Measurements from ENCODE around the gene RAB30. TPM values are rescaled to one million over a fixed set of nuclear protein-coding genes. Genes with fewer than 3 reads are reported as not detected.

The RAB30 gene
- total RNA-seq, 2 donors from 2014 or later = 12.1 to 19.0 TPM

DNA sequence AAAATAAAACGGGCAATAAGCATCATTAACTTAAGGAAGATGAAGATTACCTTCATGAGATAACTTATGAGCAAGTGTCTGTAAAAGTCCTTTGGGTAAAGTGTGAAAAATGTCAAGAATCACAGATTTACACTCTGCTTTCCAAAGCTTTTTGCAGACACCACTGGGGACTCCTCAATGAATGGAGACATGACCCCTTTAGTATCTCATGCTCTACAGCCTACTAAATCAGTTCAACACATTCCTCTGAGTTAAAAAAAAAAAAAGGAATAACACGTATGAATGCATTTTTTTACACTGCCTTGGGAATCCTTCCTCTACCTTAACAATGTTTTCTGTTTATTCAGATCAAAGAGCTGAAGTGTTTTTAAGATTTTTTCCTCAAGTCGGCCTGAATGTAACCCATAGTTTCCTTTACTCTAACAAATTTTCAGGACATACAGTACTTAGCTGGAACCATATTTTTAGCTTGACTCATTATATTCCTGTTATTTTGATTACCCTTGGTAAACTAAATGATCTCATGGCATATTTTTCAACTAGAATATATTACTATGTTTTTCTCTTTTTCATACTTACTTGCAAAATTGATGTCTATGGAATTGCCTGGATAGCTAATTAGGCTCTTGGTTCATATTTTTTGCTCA is 25.9 kb upstream of the RAB30 start:
- no peaks in the 10 kb centered on the region for H3K4me1 ChIP-seq
- no peaks in the 10 kb centered on the region for H3K27me3 ChIP-seq
- TF ChIP-seq CTCF (IDR thresholded peaks at IDR 0.05) = no peak
- H3K4me3 ChIP-seq = no peak overlapping the region
- no peak overlapping the region for H3K27ac ChIP-seq
- DNase-seq (ENCODE audit: low spot score) = no peak
- H3K36me3 ChIP-seq = no peaks in the 10 kb centered on the region
- H3K9me3 ChIP-seq = no peaks in the 10 kb centered on the region

DNA sequence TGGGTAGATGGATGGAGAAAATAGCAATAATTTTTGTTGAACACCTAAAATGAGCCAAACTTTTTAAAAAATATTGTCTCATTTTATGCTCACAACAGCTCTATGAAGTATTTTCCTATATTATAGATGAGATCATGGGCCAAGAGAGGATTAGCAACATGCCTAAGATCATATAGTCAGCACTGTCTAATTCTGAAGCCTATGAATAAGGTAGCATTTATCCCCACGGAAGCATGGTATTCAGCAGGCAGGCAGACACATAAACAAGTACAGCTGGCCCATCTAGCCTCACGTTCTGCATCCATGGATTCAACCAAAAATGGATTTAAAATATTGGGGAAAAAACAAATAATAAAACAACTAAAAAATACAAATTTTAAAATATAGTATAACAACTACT is 21.9 kb upstream of the RAB30 start:
- no peaks in the 10 kb centered on the region for H3K9me3 ChIP-seq
- DNase-seq (ENCODE audit: low spot score) = no peak
- no peak for TF ChIP-seq CTCF (IDR thresholded peaks at IDR 0.05)
- no peaks in the 10 kb centered on the region for H3K27me3 ChIP-seq
- H3K4me1 ChIP-seq = no peaks in the 10 kb centered on the region
- no peak overlapping the region for H3K4me3 ChIP-seq
- no peak overlapping the region for H3K27ac ChIP-seq
- no peaks in the 10 kb centered on the region for H3K36me3 ChIP-seq

- DNase-seq (ENCODE audit: low spot score) = no peak
- no peaks in the 10 kb centered on the region for H3K4me1 ChIP-seq
- no peaks in the 10 kb centered on the region for H3K9me3 ChIP-seq
- no peak overlapping the region for H3K4me3 ChIP-seq
- H3K27ac ChIP-seq = no peak overlapping the region
- H3K36me3 ChIP-seq = no peaks in the 10 kb centered on the region
- no peaks in the 10 kb centered on the region for H3K27me3 ChIP-seq
- no peak for TF ChIP-seq CTCF (IDR thresholded peaks at IDR 0.05)
These were observed 21.0 kb upstream of the RAB30 start for GRCh38 chr11:83092488-83093384.

DNA sequence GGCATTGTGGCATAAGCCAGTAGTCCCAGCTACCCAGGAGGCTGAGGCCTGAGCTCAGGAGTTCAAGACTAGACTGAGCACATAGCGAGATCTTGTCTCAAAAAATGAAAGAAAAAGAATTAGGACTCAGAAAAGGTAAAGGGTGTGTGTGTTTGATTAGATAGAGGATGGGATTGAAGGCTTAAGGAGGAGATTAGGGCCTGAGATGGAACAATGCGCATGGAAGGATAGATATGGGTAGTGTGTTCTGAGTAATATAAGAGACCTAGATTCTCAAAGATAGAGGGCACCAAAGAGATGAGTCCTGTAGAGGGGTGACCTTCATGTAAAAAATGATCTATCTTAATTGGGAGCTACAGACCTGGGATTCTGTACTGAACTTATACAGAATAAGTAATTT is 17.3 kb upstream of the RAB30 start:
- no peak for DNase-seq (ENCODE audit: low spot score)
- no peaks in the 10 kb centered on the region for H3K4me1 ChIP-seq
- H3K36me3 ChIP-seq = no peaks in the 10 kb centered on the region
- no peak overlapping the region for H3K27ac ChIP-seq
- no peaks in the 10 kb centered on the region for H3K9me3 ChIP-seq
- TF ChIP-seq CTCF (IDR thresholded peaks at IDR 0.05) = no peak
- no peaks in the 10 kb centered on the region for H3K27me3 ChIP-seq
- no peak overlapping the region for H3K4me3 ChIP-seq

DNA sequence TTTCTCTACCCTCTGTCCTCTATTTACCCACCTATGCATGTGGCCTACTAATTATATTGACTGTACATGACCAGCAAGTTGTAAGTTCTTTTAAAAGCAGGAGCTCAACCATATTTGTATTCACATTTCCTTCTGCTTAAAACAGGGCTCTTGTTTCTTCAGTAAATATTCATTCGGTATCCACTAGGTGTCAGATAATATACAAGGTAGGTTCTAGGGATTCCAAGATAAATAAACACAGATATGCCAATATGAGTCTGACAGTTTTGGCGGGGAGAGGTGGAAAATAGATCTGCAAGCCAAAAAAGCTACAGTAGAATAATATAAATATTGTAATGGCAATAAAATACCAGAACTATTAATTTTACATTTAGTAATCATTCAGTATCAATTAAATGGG is 15.3 kb upstream of the RAB30 start:
- H3K27me3 ChIP-seq = no peaks in the 10 kb centered on the region
- H3K4me3 ChIP-seq = no peak overlapping the region
- no peak for DNase-seq (ENCODE audit: low spot score)
- H3K9me3 ChIP-seq = no peaks in the 10 kb centered on the region
- H3K36me3 ChIP-seq = no peaks in the 10 kb centered on the region
- H3K4me1 ChIP-seq = no peaks in the 10 kb centered on the region
- H3K27ac ChIP-seq = no peak overlapping the region
- no peak for TF ChIP-seq CTCF (IDR thresholded peaks at IDR 0.05)
